Activated B cell treated with CpG ODN at 0.5 μM for 24 hours (primary cell): Measurements from ENCODE around the gene DNAI4. TPM values are rescaled to one million over a fixed set of nuclear protein-coding genes. Genes with fewer than 3 reads are reported as not detected.

Experiments used
- ATAC-seq: fragments of 200-7000 bp; cut with Tn5 transposase; one replicate; pipeline ENCODE4 v1.10.0; 2021; ENCODE audit warnings: low read depth, mild to moderate bottlenecking, moderate library complexity
- CTCF ChIA-PET: fragments of 350-600 bp; sonication (Branson Sonifier 250); formaldehyde crosslinking; loops from one replicate; lab custom pipeline; 2021; ENCODE audit warnings: antibody characterized with exemption; lab: Charles Lee
- POLR2A ChIA-PET: fragments of 350-600 bp; sonication (Branson Sonifier 250); formaldehyde crosslinking; loops from one replicate; lab custom pipeline; 2021; ENCODE audit warnings: antibody characterized with exemption; lab: Charles Lee
- DNase-seq: peaks from one replicate; pipeline ENCODE4 v3.0.0; 2022
- H3K27ac Mint-ChIP-seq: one replicate; pipeline ENCODE4 v1.8.0; 2020; ENCODE audit warnings: mixed read lengths
- H3K27me3 Mint-ChIP-seq: one replicate; pipeline ENCODE4 v1.8.0; 2021; ENCODE audit warnings: mixed read lengths
- H3K36me3 Mint-ChIP-seq: one replicate; pipeline ENCODE4 v1.8.0; 2021; ENCODE audit warnings: low read depth, mixed read lengths
- H3K4me1 Mint-ChIP-seq: one replicate; pipeline ENCODE4 v1.8.0; 2021; ENCODE audit warnings: mixed read lengths
- H3K4me3 Mint-ChIP-seq: one replicate; pipeline ENCODE4 v1.8.0; 2020; ENCODE audit warnings: mild to moderate bottlenecking, mixed read lengths
- H3K9me3 Mint-ChIP-seq: one replicate; pipeline ENCODE4 v1.8.0; 2020; ENCODE audit warnings: mixed read lengths
- intact Hi-C: fragments of 100-400 bp; cut with micrococcal nuclease; formaldehyde crosslinking; loops from one replicate; pipeline ENCODE4 v1.15.1; 2024
- total RNA-seq: library from RNA; stranded (reverse); gene quantifications from 2 replicates; pipeline ENCODE4 v1.2.3, GENCODE V29; 2022
- TF ChIP-seq, protein P1 (sequence below): fragments of 200-600 bp; IDR thresholded peaks from one replicate; pipeline ENCODE4 v1.8.0; 2022; ENCODE audit warnings: antibody characterized with exemption, mild to moderate bottlenecking

DNAI4 gene
- total RNA-seq, 1 donor from 2014 or later: 0.75 TPM

GRCh38 chr1:66925558-66925910 lies 878 bp upstream of the DNAI4 start:
- ATAC-seq: no peak
- TF ChIP-seq, protein P1, sequence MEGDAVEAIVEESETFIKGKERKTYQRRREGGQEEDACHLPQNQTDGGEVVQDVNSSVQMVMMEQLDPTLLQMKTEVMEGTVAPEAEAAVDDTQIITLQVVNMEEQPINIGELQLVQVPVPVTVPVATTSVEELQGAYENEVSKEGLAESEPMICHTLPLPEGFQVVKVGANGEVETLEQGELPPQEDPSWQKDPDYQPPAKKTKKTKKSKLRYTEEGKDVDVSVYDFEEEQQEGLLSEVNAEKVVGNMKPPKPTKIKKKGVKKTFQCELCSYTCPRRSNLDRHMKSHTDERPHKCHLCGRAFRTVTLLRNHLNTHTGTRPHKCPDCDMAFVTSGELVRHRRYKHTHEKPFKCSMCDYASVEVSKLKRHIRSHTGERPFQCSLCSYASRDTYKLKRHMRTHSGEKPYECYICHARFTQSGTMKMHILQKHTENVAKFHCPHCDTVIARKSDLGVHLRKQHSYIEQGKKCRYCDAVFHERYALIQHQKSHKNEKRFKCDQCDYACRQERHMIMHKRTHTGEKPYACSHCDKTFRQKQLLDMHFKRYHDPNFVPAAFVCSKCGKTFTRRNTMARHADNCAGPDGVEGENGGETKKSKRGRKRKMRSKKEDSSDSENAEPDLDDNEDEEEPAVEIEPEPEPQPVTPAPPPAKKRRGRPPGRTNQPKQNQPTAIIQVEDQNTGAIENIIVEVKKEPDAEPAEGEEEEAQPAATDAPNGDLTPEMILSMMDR: no peak
- Mint-ChIP-seq H3K9me3 (no peaks in the 10 kb centered on the region), H3K27ac (peak overlapping the region; percentile 95), H3K36me3 (peaks cover 9% of the 10 kb centered on the region), H3K4me1 (peaks cover 30% of the 10 kb centered on the region), H3K4me3 (peak overlapping the region; percentile 93), H3K27me3 (no peaks in the 10 kb centered on the region)
- CTCF ChIA-PET: interaction anchor here (1.1 kb wide), 1 partner anchor 224 kb away, joined by 3 read pairs; no protein-coding TSS in a partner anchor
- intact Hi-C loops: loop anchor here (1.0 to 10.0 kb wide), 11 partner anchors 129 to 1858 kb away; partner anchors contain the start of genes GADD45A, LEPR, LEPROT and SERBP1
- POLR2A ChIA-PET: interaction anchor here (0.5 to 1.7 kb wide), 9 partner anchors 8 to 545 kb away, joined by 3 to 16 read pairs (median 4); partner anchors contain the start of genes SERBP1 and SLC35D1
- DNase-seq: no peak

- CTCF ChIA-PET: no interaction called here
- intact Hi-C loops: loop anchor here (10.0 kb wide), 2 partner anchors 486 to 546 kb away; no protein-coding TSS in a partner anchor
These were observed 4.1 kb downstream of the DNAI4 start for GRCh38 chr1:66920543-66920942.

DNA sequence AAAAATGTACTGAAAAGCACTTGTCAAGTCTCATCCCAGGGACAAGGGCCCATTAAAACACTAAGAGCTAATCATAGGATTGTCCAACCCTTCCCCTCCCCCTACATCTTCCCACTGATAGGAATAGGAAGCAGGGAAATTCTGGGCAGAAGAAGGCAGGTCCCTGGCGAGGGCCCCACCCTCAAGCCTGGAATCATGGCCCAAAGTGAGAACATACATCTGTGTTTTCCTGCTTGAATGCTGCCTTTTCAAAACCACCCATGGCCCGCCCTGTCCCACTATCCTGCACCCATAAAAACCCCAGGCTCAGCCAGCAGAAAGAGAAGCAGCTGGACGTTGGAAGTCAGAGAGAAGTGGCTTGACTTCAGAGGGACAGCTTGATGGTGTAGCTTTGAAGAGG lies 4.8 kb downstream of the DNAI4 start:
- no peaks in the 10 kb centered on the region for H3K27me3 Mint-ChIP-seq
- H3K4me3 Mint-ChIP-seq: no peak overlapping the region
- CTCF ChIA-PET: no interaction called here
- TF ChIP-seq, protein P1: no peak
- DNase-seq: no peak
- H3K36me3 Mint-ChIP-seq: peaks cover 7% of the 10 kb centered on the region
- H3K4me1 Mint-ChIP-seq: peaks cover 11% of the 10 kb centered on the region
- H3K27ac Mint-ChIP-seq: no peak overlapping the region
- H3K9me3 Mint-ChIP-seq: peaks cover 3% of the 10 kb centered on the region
- POLR2A ChIA-PET: no interaction called here
- intact Hi-C loops: loop anchor here (10.0 kb wide), 2 partner anchors 485 to 545 kb away; no protein-coding TSS in a partner anchor
- ATAC-seq: no peak

More at GRCh38 chr1:66920543-66920942, 4.1 kb downstream of the DNAI4 start:
- Mint-ChIP-seq H3K4me1 (peaks cover 11% of the 10 kb centered on the region), H3K27me3 (no peaks in the 10 kb centered on the region), H3K27ac (no peak overlapping the region), H3K9me3 (peaks cover 3% of the 10 kb centered on the region), H3K4me3 (no peak overlapping the region), H3K36me3 (peaks cover 13% of the 10 kb centered on the region)
- ATAC-seq (no peak), DNase-seq (no peak)
- TF ChIP-seq, protein P1: no peak
- POLR2A ChIA-PET: no interaction called here

DNA sequence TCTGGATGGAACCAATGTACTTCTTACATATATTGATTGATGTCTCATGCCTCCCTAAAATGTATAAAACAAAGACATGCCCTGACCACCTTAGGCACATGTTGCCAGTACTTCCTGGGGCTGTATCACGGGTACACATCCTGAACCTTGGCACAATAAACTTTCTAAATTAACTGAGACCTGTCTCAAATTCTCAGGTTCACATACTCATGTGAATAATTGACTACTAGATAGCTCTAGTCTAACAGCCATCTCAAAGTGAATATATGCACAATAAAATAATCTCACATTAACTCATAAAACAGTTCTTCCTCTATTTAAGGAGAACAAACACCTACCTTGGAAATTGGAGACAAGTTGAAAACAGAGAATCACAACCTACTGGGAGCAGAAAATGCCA lies 5.6 kb downstream of the DNAI4 start:
- Mint-ChIP-seq H3K27ac (no peak overlapping the region), H3K4me3 (no peak overlapping the region), H3K9me3 (peaks cover 3% of the 10 kb centered on the region), H3K27me3 (no peaks in the 10 kb centered on the region), H3K4me1 (peaks cover 7% of the 10 kb centered on the region), H3K36me3 (peaks cover 5% of the 10 kb centered on the region)
- intact Hi-C loops: no loop called here
- CTCF ChIA-PET: no interaction called here
- no peak for DNase-seq
- POLR2A ChIA-PET: no interaction called here
- ATAC-seq: no peak
- TF ChIP-seq, protein P1: no peak

GRCh38 chr1:66917476-66917875 lies 7.2 kb downstream of the DNAI4 start:
- H3K27me3 Mint-ChIP-seq: peaks cover 2% of the 10 kb centered on the region
- ATAC-seq (no peak), DNase-seq (no peak)
- no peak overlapping the region for H3K4me3 Mint-ChIP-seq
- CTCF ChIA-PET: no interaction called here
- no peaks in the 10 kb centered on the region for H3K4me1 Mint-ChIP-seq
- peaks cover 5% of the 10 kb centered on the region for H3K36me3 Mint-ChIP-seq
- no peak overlapping the region for H3K27ac Mint-ChIP-seq
- POLR2A ChIA-PET: no interaction called here
- peaks cover 3% of the 10 kb centered on the region for H3K9me3 Mint-ChIP-seq
- TF ChIP-seq, protein P1: no peak
- intact Hi-C loops: no loop called here
